Stomach smooth muscle (tissue), 2 donors: ENCODE data around the gene ERP27.

Source experiments
- H3K27ac ChIP-seq: one replicate; pipeline ENCODE4 v1.7.0; 2013; ENCODE audit warnings: mild to moderate bottlenecking, low read length, inconsistent platforms
- H3K27me3 ChIP-seq, 2 donors: one replicate each; pipeline ENCODE4 v1.7.0; 2013; ENCODE audit warnings: low read length in 2 of 2; ENCODE audit not compliant: insufficient read depth in 2 of 2, control insufficient read depth in 1 of 2
- H3K36me3 ChIP-seq, 2 donors: one replicate each; pipeline ENCODE4 v1.7.0; 2013; ENCODE audit warnings: low read length in 2 of 2; ENCODE audit not compliant: control insufficient read depth in 2 of 2, insufficient read depth in 2 of 2
- H3K4me1 ChIP-seq: one replicate; pipeline ENCODE4 v1.7.0; 2013; ENCODE audit warnings: low read length; ENCODE audit not compliant: control insufficient read depth, insufficient read depth
- H3K4me3 ChIP-seq, 2 donors: one replicate each; pipeline ENCODE4 v1.7.0; 2013; ENCODE audit warnings: low read length in 2 of 2
- H3K9ac ChIP-seq, 2 donors: one replicate each; pipeline ENCODE4 v1.7.0; 2013; ENCODE audit warnings: low read length in 2 of 2, mild to moderate bottlenecking in 1 of 2
- H3K9me3 ChIP-seq, 2 donors: one replicate each; pipeline ENCODE4 v1.7.0; 2013; ENCODE audit warnings: low read length in 2 of 2; ENCODE audit not compliant: control insufficient read depth in 2 of 2
- donor health status: healthy.
- donor health status: Pancreatic carcinoma.

ERP27 gene

GRCh38 chr12:14938301-14938700, at the start of gene ERP27:
Gene ERP27, minus strand, starts transcription at chr12:14938537. Its CDS starts 29 bp downstream, at chr12:14938508.
- no peaks in the 10 kb centered on the region for H3K27me3 ChIP-seq
- H3K9ac ChIP-seq = no peak within 1 kb of the TSS
- no peaks in the 10 kb centered on the region for H3K9me3 ChIP-seq
- no peaks in the 10 kb centered on the region for H3K4me1 ChIP-seq
- no peaks in the 10 kb centered on the region for H3K36me3 ChIP-seq
- no peak within 1 kb of the TSS for H3K4me3 ChIP-seq
- no peak within 1 kb of the TSS for H3K27ac ChIP-seq

- no peaks in the 10 kb centered on the region for H3K36me3 ChIP-seq
- no peaks in the 10 kb centered on the region for H3K9me3 ChIP-seq
- H3K4me1 ChIP-seq = no peaks in the 10 kb centered on the region
- no peak overlapping the region for H3K27ac ChIP-seq
- H3K9ac ChIP-seq = no peak overlapping the region
- no peaks in the 10 kb centered on the region for H3K27me3 ChIP-seq
- no peak overlapping the region for H3K4me3 ChIP-seq
Measured at GRCh38 chr12:14988035-14988434, 49.7 kb upstream of the ERP27 start.

- no peaks in the 10 kb centered on the region for H3K9me3 ChIP-seq
- no peaks in the 10 kb centered on the region for H3K4me1 ChIP-seq
- H3K9ac ChIP-seq = no peak overlapping the region
- H3K4me3 ChIP-seq = no peak overlapping the region
- no peaks in the 10 kb centered on the region for H3K27me3 ChIP-seq
- no peak overlapping the region for H3K27ac ChIP-seq
- no peaks in the 10 kb centered on the region for H3K36me3 ChIP-seq
Measured at GRCh38 chr12:14986449-14986848, 48.1 kb upstream of the ERP27 start.

- Histone ChIP-seq H3K27me3 (no peaks in the 10 kb centered on the region), H3K9ac (no peak overlapping the region), H3K36me3 (no peaks in the 10 kb centered on the region), H3K9me3 (no peaks in the 10 kb centered on the region), H3K27ac (no peak overlapping the region), H3K4me1 (no peaks in the 10 kb centered on the region), H3K4me3 (no peak overlapping the region)
Measured at GRCh38 chr12:14984766-14985285, 46.5 kb upstream of the ERP27 start.

GRCh38 chr12:14984036-14984435, 45.7 kb upstream of the ERP27 start:
- Histone ChIP-seq H3K9me3 (no peaks in the 10 kb centered on the region), H3K4me1 (no peaks in the 10 kb centered on the region), H3K36me3 (no peaks in the 10 kb centered on the region), H3K27ac (no peak overlapping the region), H3K27me3 (no peaks in the 10 kb centered on the region), H3K4me3 (no peak overlapping the region), H3K9ac (no peak overlapping the region)

GRCh38 chr12:14982991-14983390, 44.7 kb upstream of the ERP27 start:
- Histone ChIP-seq H3K4me1 (no peaks in the 10 kb centered on the region), H3K27me3 (no peaks in the 10 kb centered on the region), H3K36me3 (no peaks in the 10 kb centered on the region), H3K4me3 (no peak overlapping the region), H3K27ac (no peak overlapping the region), H3K9ac (no peak overlapping the region), H3K9me3 (no peaks in the 10 kb centered on the region)

- Histone ChIP-seq H3K4me3 (no peak overlapping the region), H3K9ac (no peak overlapping the region), H3K4me1 (no peaks in the 10 kb centered on the region), H3K27me3 (no peaks in the 10 kb centered on the region), H3K27ac (no peak overlapping the region), H3K9me3 (no peaks in the 10 kb centered on the region), H3K36me3 (no peaks in the 10 kb centered on the region)
Measured at GRCh38 chr12:14982562-14982961, 44.2 kb upstream of the ERP27 start.

GRCh38 chr12:14981049-14981448, 42.7 kb upstream of the ERP27 start:
- H3K36me3 ChIP-seq = no peaks in the 10 kb centered on the region
- no peak overlapping the region for H3K4me3 ChIP-seq
- H3K27ac ChIP-seq = no peak overlapping the region
- H3K27me3 ChIP-seq = no peaks in the 10 kb centered on the region
- H3K9me3 ChIP-seq = no peaks in the 10 kb centered on the region
- H3K4me1 ChIP-seq = no peaks in the 10 kb centered on the region
- no peak overlapping the region for H3K9ac ChIP-seq

- no peak overlapping the region for H3K4me3 ChIP-seq
- no peaks in the 10 kb centered on the region for H3K9me3 ChIP-seq
- H3K9ac ChIP-seq = no peak overlapping the region
Measured at GRCh38 chr12:14979468-14979867, 41.1 kb upstream of the ERP27 start.

GRCh38 chr12:14976658-14977057, 38.3 kb upstream of the ERP27 start:
- Histone ChIP-seq H3K4me3 (no peak overlapping the region), H3K27me3 (no peaks in the 10 kb centered on the region), H3K4me1 (no peaks in the 10 kb centered on the region)

More at GRCh38 chr12:14979468-14979867, 41.1 kb upstream of the ERP27 start:
- Histone ChIP-seq H3K36me3 (no peaks in the 10 kb centered on the region), H3K27me3 (no peaks in the 10 kb centered on the region), H3K4me1 (no peaks in the 10 kb centered on the region), H3K27ac (no peak overlapping the region)

GRCh38 chr12:14975457-14975856, 37.1 kb upstream of the ERP27 start:
- H3K27me3 ChIP-seq = no peaks in the 10 kb centered on the region
- no peaks in the 10 kb centered on the region for H3K36me3 ChIP-seq
- no peak overlapping the region for H3K27ac ChIP-seq
- no peaks in the 10 kb centered on the region for H3K9me3 ChIP-seq
- H3K9ac ChIP-seq = no peak overlapping the region
- H3K4me3 ChIP-seq = no peak overlapping the region
- H3K4me1 ChIP-seq = no peaks in the 10 kb centered on the region

More at GRCh38 chr12:14976658-14977057, 38.3 kb upstream of the ERP27 start:
- H3K36me3 ChIP-seq = no peaks in the 10 kb centered on the region
- H3K9ac ChIP-seq = no peak overlapping the region
- no peak overlapping the region for H3K27ac ChIP-seq
- H3K9me3 ChIP-seq = no peaks in the 10 kb centered on the region
